Testis (tissue), 2 donors: ENCODE data around the gene MYOZ3.

Source experiments
- POLR2A ChIP-seq: fragments of 450-650 bp; IDR thresholded peaks from one replicate; pipeline ENCODE4 v1.6.1; 2017; ENCODE audit warnings: antibody characterized with exemption, mild to moderate bottlenecking, moderate library complexity
- TF ChIP-seq, protein P1 (sequence below), 3 experiments: fragments of 450-650 bp in 2 of 3; fragments of 200-600 bp in 1 of 3; sonication (generic) in 1 of 3; IDR thresholded peaks; one replicate each; pipeline ENCODE4 v1.5.1; 2016 to 2019; ENCODE audit warnings: antibody characterized with exemption in 3 of 3, mild to moderate bottlenecking in 2 of 3, moderate library complexity in 1 of 3

DNA sequence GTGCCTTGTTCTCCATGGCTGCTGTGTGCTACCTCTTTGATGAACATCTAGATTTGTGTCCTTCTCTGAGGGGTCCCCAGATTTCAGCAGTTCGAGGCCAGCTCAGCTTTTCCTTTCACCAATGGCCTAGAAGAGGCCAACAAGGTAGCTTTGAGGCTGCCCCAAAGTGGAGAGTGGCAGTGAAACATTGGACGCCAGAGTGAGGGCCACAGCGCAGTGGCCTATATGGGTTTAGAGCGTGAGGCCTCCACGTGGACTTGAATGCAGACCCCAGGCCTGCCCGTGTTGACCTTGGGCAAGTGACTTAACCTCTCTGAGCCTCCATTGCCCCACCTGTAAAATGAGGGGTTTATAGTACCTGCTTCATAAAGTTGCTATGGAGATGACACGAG, 11.8 kb downstream of the MYOZ3 start:
- TF ChIP-seq, protein P1, sequence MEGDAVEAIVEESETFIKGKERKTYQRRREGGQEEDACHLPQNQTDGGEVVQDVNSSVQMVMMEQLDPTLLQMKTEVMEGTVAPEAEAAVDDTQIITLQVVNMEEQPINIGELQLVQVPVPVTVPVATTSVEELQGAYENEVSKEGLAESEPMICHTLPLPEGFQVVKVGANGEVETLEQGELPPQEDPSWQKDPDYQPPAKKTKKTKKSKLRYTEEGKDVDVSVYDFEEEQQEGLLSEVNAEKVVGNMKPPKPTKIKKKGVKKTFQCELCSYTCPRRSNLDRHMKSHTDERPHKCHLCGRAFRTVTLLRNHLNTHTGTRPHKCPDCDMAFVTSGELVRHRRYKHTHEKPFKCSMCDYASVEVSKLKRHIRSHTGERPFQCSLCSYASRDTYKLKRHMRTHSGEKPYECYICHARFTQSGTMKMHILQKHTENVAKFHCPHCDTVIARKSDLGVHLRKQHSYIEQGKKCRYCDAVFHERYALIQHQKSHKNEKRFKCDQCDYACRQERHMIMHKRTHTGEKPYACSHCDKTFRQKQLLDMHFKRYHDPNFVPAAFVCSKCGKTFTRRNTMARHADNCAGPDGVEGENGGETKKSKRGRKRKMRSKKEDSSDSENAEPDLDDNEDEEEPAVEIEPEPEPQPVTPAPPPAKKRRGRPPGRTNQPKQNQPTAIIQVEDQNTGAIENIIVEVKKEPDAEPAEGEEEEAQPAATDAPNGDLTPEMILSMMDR (IDR thresholded peaks at IDR 0.05): no peak
- TF ChIP-seq POLR2A: no peak
